GM12872 (cell line): Measurements from ENCODE around the gene KRTAP5-4.

ENCODE experiments used
- CTCF ChIP-seq: IDR thresholded peaks from 3 replicates; pipeline ENCODE4 v1.5.1; 2011; ENCODE audit warnings: low read depth, mild to moderate bottlenecking, low read length, moderate library complexity; ENCODE audit not compliant: insufficient read depth

The KRTAP5-4 gene

GRCh38 chr11:1636291-1636950, 14.5 kb upstream of the KRTAP5-4 start:
- TF ChIP-seq CTCF = no peak

GRCh38 chr11:1633864-1634263, 11.9 kb upstream of the KRTAP5-4 start:
- TF ChIP-seq CTCF = no peak

- no peak for TF ChIP-seq CTCF
Measured at GRCh38 chr11:1632053-1632714, 10.2 kb upstream of the KRTAP5-4 start.

GRCh38 chr11:1631066-1631568, 9.2 kb upstream of the KRTAP5-4 start:
- TF ChIP-seq CTCF = no peak

- no peak for TF ChIP-seq CTCF
Measured at GRCh38 chr11:1630271-1630670, 8.3 kb upstream of the KRTAP5-4 start.

GRCh38 chr11:1629326-1630185, 7.6 kb upstream of the KRTAP5-4 start, which contains the start of gene KRTAP5-5:
Gene KRTAP5-5 (plus strand): TSS chr11:1629775. CDS start chr11:1629841, 66 bp downstream.
- no peak for TF ChIP-seq CTCF
